ENCODE data around the gene ARHGAP10.

ARHGAP10 gene

DNA sequence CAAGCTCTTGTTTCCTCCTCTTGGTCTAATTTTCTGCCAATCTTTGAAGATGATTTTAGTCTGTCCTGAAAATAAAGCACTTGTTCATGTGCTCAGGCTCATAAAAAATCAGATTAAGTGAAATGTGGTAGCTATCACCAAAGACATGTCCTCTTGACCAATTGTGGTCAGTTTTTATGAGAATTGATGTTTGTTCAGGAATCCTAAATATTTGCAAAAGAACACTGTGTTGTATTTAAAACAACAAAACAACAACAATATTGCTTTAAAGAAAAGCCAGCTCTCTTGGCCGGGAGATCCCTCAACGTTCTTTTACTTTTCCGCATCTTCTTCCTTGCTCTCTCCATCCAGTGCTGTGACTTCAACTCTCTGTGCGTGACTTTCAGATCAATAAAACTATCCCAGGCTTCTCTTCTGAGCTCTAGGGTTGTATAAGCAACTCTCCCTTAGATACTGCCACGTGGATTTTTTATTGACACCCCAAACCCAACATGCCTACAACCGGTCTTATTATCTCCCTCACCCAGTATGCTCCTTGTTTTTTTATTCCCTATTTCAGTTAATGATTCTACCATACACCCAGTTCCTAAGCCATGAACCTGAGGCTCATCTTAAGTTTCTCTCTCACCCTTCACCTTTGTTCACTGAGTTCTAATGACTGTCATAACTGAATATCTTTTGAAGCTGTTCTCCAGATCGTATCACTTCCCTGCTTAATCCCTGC, 309.9 kb downstream of the ARHGAP10 start:
- H3K4me3 ChIP-seq = no peak overlapping the region
- TF ChIP-seq, protein P1, sequence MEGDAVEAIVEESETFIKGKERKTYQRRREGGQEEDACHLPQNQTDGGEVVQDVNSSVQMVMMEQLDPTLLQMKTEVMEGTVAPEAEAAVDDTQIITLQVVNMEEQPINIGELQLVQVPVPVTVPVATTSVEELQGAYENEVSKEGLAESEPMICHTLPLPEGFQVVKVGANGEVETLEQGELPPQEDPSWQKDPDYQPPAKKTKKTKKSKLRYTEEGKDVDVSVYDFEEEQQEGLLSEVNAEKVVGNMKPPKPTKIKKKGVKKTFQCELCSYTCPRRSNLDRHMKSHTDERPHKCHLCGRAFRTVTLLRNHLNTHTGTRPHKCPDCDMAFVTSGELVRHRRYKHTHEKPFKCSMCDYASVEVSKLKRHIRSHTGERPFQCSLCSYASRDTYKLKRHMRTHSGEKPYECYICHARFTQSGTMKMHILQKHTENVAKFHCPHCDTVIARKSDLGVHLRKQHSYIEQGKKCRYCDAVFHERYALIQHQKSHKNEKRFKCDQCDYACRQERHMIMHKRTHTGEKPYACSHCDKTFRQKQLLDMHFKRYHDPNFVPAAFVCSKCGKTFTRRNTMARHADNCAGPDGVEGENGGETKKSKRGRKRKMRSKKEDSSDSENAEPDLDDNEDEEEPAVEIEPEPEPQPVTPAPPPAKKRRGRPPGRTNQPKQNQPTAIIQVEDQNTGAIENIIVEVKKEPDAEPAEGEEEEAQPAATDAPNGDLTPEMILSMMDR (IDR thresholded peaks at IDR 0.05) = no peak
- intact Hi-C loops (cut with DNase I; ENCODE audit: low total_unique reads) = no loop called here

DNA sequence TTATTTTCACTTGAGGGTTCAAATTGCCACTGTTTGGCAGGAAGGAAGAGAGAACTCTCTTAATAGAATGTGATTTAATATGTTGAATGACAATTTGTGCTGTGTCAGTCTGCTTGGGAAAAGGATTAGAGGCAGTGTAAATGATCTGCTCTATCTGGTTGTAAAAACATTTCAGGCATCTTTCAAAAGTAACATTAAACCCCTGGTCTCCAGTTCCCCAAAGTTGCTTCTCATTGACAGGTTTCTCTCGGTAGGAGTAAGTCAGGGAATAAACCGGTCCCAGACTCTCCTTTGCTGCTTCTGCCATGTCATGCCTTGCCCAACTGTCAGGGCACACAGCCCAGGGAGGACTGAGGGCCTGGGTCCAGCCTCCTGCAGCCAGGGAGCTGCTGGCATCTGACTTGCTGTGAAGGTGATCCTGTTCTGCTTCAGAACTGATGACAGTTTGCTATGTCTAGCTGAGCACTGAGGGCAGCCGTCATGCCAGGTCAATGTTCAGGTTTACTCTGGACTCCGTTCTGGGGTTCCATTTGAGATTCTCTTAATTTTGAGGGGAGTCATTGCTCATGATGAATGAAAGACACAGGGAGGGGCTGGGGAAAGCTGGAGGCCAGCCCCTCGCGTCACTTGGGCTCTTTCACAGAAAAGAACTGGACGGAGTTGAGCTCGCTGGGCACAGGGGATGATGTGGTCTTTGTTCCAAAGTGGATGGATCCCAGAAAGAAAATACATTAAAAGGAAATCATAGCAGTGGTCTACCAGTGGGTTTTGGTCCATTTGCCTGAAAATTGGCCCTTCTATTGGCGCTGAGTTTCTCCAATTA, 312.4 kb downstream of the ARHGAP10 start:
- intact Hi-C loops (cut with DNase I; ENCODE audit: low total_unique reads) = no loop called here
- H3K27me3 ChIP-seq = no peaks in the 10 kb centered on the region
- H3K4me3 ChIP-seq = no peak overlapping the region
- H3K4me1 ChIP-seq = peaks cover 0 to 33% (median 0%) of the 10 kb centered on the region in 4 donors
- H3K36me3 ChIP-seq = peaks cover 6 to 20% (median 18%) of the 10 kb centered on the region in 3 donors
- DNase-seq = no peak
- TF ChIP-seq, protein P1 (IDR thresholded peaks at IDR 0.05) = no peak
- no peaks in the 10 kb centered on the region for H3K9me3 ChIP-seq
- no peak overlapping the region for H3K27ac ChIP-seq

More for the DNA sequence above, 309.9 kb downstream of the ARHGAP10 start:
- H3K9me3 ChIP-seq = no peaks in the 10 kb centered on the region
- H3K36me3 ChIP-seq = peaks cover 0 to 3% (median under 1%) of the 10 kb centered on the region in 3 donors
- DNase-seq = no peak
- no peaks in the 10 kb centered on the region for H3K27me3 ChIP-seq
- peaks cover 0 to 23% (median 0%) of the 10 kb centered on the region in 4 donors for H3K4me1 ChIP-seq
- H3K27ac ChIP-seq = no peak overlapping the region

DNA sequence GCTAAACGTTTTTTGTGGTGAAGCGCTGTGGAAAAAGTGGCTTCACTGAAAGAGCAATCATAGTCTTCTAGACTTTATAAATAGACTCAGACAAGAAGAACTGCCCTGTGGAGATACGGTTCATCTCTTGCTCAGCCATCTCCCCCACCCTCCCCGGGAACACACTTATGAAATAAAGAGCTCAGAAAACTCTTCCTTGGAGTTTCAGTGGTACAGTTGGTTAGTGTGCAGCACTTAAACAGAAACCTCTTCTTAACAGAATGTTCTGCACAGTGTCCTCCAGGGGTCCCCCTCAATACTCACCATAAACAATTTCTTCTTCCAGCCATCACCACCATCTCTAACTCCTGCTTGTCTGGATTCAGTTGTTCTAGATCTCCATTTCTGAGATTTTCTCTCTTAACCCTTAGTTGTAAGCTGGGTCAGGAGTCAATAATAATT, 313.0 kb downstream of the ARHGAP10 start:
- H3K27ac ChIP-seq = no peak overlapping the region
- no peak for DNase-seq
- no peak overlapping the region for H3K4me3 ChIP-seq
- no peaks in the 10 kb centered on the region for H3K27me3 ChIP-seq
- peaks cover 6 to 20% (median 18%) of the 10 kb centered on the region in 3 donors for H3K36me3 ChIP-seq
- intact Hi-C loops (cut with DNase I; ENCODE audit: low total_unique reads) = no loop called here
- H3K9me3 ChIP-seq = no peaks in the 10 kb centered on the region
- TF ChIP-seq, protein P1 (IDR thresholded peaks at IDR 0.05) = no peak
- H3K4me1 ChIP-seq = peaks cover 0 to 31% (median 0%) of the 10 kb centered on the region in 4 donors

DNA sequence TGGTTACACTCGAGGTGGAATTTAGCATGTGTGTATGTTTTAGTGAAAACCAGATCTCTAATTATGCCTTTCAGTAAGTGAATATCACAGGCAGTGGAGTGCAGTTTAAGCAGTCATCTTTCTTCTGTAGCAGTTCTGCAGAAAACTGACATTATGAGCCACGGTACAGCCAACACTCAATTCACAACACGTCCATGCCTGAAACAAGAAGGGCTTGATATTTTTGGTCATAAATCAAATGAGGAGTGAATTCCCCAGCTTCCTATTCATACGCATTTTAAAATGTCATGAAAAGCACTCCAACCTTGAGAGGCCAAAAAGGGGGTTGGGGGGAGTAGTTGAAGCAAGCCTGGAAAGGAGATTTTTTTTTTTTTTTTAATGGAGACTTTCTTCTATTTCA, 316.7 kb downstream of the ARHGAP10 start:
- Histone ChIP-seq H3K27me3 (no peaks in the 10 kb centered on the region), H3K4me1 (peaks cover 0 to 33% (median 0%) of the 10 kb centered on the region in 4 donors), H3K27ac (no peak overlapping the region), H3K36me3 (peaks cover 6 to 20% (median 18%) of the 10 kb centered on the region in 3 donors), H3K9me3 (no peaks in the 10 kb centered on the region), H3K4me3 (no peak overlapping the region)
- DNase-seq = no peak
- TF ChIP-seq, protein P1 (IDR thresholded peaks at IDR 0.05) = no peak
- intact Hi-C loops (cut with DNase I; ENCODE audit: low total_unique reads) = no loop called here

DNA sequence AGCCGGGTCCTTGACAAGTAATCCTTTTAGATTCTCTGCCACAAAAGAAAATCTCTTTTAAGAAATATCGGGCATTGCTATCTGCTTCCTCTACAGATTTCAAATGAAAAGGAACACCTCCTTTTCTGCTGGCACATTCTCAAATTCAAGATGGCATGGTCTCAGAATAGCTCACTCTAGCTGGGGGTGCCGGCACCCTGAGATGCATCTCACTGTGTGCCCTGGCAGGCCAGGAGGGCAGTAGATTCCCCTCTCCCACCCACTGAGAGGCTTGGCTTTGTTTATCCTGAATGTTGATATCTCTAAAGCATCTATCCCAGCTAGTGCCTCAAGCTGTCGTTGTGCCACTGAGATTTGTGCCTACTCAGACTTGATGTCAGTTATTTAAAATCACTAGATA, 319.5 kb downstream of the ARHGAP10 start:
- intact Hi-C loops (cut with DNase I; ENCODE audit: low total_unique reads) = no loop called here

More for the DNA sequence above, 319.5 kb downstream of the ARHGAP10 start:
- peaks cover 0 to 36% (median 3%) of the 10 kb centered on the region in 4 donors for H3K4me1 ChIP-seq
- peaks cover 6 to 20% (median 18%) of the 10 kb centered on the region in 3 donors for H3K36me3 ChIP-seq
- no peaks in the 10 kb centered on the region for H3K9me3 ChIP-seq
- H3K4me3 ChIP-seq = no peak overlapping the region
- no peak overlapping the region for H3K27ac ChIP-seq
- no peaks in the 10 kb centered on the region for H3K27me3 ChIP-seq
- TF ChIP-seq, protein P1 (IDR thresholded peaks at IDR 0.05) = no peak
- no peak for DNase-seq

Data from tibial artery (tissue), 4 donors.